Thyroid gland (tissue), 4 donors: ENCODE measurements around the gene OR4K5.

Experiments used
- POLR2A ChIP-seq, 2 donors: fragments of 450-650 bp; IDR thresholded peaks; one replicate each; pipeline ENCODE4 v1.6.1; 2017; ENCODE audit warnings: antibody characterized with exemption in 2 of 2, mild to moderate bottlenecking in 2 of 2, moderate library complexity in 1 of 2
- TF ChIP-seq, protein P1 (sequence below), 6 experiments: fragments of 200-600 bp in 3 of 6; fragments of 450-650 bp in 3 of 6; sonication (generic) in 3 of 6; IDR thresholded peaks; one replicate each; pipeline ENCODE4 v1.5.1; 2016 to 2019; ENCODE audit warnings: antibody characterized with exemption in 6 of 6, mild to moderate bottlenecking in 2 of 6, inconsistent platforms in 1 of 6, moderate library complexity in 1 of 6

DNA sequence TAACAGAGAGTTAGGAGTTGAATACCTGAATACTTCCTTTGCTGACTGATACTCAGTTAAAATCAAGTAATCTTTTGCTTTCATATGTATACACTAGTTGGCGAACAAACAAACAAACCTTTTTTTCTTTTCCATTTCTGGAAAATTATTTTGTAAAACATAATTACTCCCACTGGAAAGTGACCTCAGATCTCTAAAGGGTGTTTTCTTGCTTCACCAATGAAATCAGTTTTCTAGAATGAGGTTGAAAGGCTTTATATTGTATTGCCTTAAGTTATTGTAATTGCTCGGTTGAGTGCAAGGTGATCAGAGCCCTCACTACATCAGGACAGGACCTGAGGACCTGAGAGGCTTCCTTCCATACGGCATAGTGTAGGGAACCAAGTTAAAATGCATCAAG is 10.2 kb downstream of the OR4K5 start, which contains the start of gene OR4K1:
- TF ChIP-seq, protein P1, sequence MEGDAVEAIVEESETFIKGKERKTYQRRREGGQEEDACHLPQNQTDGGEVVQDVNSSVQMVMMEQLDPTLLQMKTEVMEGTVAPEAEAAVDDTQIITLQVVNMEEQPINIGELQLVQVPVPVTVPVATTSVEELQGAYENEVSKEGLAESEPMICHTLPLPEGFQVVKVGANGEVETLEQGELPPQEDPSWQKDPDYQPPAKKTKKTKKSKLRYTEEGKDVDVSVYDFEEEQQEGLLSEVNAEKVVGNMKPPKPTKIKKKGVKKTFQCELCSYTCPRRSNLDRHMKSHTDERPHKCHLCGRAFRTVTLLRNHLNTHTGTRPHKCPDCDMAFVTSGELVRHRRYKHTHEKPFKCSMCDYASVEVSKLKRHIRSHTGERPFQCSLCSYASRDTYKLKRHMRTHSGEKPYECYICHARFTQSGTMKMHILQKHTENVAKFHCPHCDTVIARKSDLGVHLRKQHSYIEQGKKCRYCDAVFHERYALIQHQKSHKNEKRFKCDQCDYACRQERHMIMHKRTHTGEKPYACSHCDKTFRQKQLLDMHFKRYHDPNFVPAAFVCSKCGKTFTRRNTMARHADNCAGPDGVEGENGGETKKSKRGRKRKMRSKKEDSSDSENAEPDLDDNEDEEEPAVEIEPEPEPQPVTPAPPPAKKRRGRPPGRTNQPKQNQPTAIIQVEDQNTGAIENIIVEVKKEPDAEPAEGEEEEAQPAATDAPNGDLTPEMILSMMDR (IDR thresholded peaks at IDR 0.05), result no peak
- no peak for TF ChIP-seq POLR2A (IDR thresholded peaks at IDR 0.05)
